NK-92 treated with Interleukin-12 subunit alpha and Interleukin-12 subunit beta, amount 100 ng/mL, for 24 hours (cell line): ENCODE results near the gene NOS2.
"Not testable (repeated sequence)": the region's sequence is repeated elsewhere in the genome, so short reads cannot be mapped to it uniquely, and the experiment has no call there.

Experiments
- DNase-seq: peaks from one replicate; lab custom pipeline; 2025; lab: John Stamatoyannopoulos, UW

Gene NOS2

DNA sequence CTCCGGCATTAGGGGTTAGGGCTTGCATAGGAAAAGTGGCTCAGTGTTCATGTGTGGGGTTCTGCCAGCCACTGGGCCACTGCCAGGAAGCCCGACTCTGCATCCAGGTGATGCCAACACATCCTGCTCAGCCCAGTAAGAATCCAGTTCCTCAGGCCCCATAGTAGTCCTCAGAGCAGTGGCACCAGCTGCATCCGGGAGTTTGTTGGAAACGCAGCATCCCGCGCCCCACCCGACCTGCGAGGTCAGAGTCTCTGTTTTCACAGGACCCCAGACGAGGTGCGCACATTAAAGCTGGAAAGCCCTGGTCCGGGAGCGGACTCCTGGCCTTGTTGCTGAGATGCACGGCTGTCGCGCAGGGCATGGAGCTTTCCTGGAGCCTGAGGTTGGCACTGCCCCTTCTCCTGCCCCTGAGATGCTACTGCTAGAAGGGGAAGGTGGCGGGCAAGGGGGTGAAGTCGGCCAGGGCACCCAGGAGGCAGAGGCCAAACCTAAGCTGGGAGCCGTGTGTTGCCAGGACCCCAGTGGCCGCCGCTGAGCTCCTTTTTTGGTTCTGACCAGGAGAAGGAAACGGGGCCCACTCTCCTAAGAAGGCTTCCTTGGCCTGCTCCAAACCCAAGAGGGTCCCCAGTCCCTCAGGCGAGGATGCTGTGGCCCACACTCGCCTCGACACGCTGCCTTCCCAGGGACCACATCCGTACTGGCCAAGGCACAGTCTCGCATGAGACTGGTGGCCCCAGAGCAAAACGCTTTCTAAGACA, 44.4 kb downstream of the NOS2 start:
- no peak for DNase-seq

- no peak for DNase-seq
These were observed 45.8 kb downstream of the NOS2 start for GRCh38 chr17:27754549-27754948.

GRCh38 chr17:27753726-27754125, 46.6 kb downstream of the NOS2 start:
- DNase-seq: not testable (repeated sequence)

DNA sequence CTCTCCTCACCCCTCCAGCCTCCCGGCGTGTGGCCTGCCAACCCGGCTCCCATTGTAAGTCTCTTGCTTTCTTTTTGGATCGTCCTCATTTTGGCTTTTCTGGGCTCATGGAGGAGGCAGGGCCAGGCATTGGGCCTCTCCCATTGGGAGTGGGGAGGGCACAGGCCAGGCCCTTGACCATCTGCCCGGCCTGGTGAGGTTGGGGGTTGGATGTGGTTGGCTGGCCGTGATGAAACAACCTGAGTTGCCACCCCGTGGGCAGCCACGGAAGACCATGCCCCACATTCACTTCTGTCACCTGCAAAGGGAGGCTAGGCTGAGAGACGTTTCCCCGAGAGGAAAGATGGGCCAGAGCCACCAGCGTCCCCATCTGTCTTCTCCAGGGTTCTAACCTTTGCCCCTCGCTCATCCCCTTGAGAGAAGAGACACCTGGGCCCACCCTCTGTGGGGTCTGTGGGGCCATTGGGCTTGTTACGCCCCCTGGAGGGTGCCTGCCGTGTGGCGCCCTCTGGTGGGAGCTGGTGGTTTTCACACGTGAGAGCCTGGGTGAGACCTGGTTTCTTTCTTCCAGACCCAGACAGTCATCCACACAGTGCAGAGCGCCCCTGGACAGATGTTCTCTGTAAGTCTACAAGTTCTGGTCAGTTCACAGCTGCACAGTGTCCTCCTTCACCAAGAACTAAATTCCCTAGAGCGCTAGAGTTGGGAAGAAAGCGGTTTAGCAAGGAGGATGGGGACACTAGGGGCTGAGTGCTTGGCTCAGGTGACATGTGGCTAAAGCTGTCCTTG, 47.3 kb downstream of the NOS2 start:
- not testable (repeated sequence) for DNase-seq

GRCh38 chr17:27751622-27752490, 48.5 kb downstream of the NOS2 start:
- no peak for DNase-seq

GRCh38 chr17:27751166-27751565, 49.2 kb downstream of the NOS2 start:
- no peak for DNase-seq

DNA sequence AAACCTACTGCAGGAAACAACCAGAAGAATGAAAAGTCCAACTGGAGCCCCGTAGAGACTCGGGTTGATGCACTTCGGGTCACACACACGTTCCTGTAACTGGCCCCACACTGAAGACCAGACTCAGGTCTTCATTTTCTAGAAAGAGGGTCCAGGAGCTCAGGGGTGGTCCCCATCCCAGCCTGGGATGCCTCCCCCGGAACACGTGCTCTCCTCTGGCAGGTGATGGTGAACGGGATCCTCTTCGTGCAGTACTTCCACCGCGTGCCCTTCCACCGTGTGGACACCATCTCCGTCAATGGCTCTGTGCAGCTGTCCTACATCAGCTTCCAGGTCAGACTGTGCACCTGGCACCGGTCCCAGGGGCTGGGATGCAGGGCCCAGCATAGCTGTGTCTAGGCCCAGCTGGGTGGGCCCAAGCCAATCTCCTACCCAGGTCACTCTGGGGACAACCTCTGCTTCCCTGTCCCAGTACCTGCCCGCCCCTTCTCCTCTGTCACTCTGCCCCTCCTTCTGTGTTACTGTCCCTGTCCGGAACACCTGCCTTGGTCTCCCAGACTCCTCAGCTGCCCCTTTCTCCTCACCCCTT, 50.7 kb downstream of the NOS2 start:
- DNase-seq: not testable (repeated sequence)

- no peak for DNase-seq
These were observed 51.9 kb downstream of the NOS2 start for GRCh38 chr17:27748360-27748825.

GRCh38 chr17:27747462-27748359, 52.6 kb downstream of the NOS2 start:
- DNase-seq: no peak

DNA sequence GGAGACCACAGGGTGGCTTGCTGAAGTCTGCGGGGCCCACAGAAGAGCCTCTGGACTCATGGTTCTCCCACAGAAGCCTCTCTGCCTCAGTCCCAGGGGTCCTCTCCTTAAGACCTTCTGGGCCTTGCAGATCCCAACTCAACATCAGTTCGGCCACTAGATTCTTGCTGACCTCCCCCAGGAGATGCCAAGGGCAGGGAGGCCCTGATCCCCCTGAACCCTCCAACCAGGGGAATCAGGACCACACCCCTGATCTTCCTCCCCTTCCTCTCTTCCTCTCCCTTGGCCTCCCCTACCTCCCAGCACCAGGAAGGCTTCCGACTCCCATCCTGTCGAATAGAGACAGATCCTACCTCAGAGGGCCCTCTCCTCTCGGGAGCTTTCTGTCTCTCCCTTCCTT, 53.4 kb downstream of the NOS2 start:
- no peak for DNase-seq

- DNase-seq: not testable (repeated sequence)
These were observed 54.0 kb downstream of the NOS2 start for GRCh38 chr17:27746320-27746719.

DNA sequence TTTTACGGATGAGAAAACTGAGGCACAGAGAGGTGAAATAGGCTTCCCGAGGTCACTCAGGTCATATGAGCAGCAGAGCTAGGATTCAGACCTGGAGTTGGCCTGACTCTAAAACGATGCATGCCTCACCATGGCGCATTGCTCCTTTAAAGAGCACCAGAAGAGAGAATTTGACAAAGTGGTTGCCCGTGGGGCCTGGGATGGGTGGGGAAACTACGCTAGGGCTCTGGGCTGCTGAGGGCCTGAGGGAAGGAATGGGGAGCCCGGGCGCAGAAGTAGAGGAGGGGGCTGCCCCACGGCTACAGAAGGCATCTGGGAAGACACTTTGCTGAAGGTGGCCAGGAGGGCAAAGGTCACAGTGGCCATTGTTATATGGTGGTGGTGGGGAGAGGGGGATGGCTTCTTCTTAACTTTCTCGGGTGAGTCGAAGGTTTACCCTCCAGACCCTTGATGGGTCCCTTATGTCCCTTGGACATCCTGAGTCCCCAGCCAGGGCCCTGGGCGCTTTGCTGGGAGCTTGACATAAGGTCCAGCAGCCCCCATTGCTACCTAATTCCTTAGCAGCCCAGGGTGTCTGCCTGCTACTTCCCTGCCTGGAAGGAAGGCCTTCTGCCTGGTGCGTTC, 55.0 kb downstream of the NOS2 start:
- DNase-seq: not testable (repeated sequence)

DNA sequence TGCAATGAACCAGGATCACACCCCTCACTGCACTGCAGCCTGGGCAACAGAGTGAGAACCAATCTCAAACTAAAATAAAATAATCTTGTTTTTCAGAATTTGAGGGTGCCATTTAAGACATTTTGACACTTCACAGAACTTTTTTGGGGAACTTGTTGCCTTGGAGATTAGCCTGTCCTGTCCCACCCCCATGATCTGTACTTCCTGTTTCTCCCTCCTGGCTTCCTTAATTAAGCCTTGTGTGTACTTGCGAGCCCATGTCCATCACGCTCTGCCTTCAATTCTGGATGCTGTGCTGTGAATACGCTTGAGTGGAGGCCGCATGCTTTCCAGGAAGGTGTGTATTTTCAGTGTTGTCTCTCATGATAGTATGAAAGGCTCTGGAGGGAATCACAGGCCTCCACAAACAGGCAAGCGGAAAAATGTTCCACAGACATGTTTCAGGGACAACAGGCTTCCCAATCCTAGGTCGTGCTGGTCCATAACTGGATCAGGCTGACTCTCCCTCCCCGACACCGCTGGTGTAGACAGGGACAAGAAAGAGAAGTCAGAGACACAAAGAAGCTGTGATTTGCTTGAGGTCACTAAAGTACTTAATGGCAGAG, 56.9 kb downstream of the NOS2 start:
- DNase-seq: no peak

- DNase-seq: no peak
These were observed 58.3 kb downstream of the NOS2 start for GRCh38 chr17:27741971-27742575.

- no peak for DNase-seq
These were observed 58.9 kb downstream of the NOS2 start for GRCh38 chr17:27741361-27741861.

DNA sequence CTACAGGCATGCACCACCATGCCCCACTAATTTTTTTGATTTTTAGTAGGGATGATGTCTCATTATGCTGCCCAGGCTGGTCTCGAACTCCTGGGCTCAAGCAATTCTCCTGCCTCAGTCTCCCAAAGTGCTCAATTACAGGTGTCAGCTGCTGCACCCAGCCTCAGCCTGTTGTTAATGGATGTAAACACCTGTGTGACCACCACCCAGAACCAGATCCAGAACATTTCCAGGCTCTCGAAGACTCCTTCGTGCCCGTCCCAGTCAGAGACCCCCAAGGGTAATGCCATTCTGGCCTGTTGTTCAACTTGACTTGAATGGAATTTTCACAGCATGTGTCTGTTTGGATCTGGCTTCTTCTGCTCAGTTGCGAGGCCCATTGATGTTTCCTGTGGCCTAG, 59.8 kb downstream of the NOS2 start:
- DNase-seq: not testable (repeated sequence)

GRCh38 chr17:27733773-27734172, 66.6 kb downstream of the NOS2 start:
- DNase-seq: no peak

DNA sequence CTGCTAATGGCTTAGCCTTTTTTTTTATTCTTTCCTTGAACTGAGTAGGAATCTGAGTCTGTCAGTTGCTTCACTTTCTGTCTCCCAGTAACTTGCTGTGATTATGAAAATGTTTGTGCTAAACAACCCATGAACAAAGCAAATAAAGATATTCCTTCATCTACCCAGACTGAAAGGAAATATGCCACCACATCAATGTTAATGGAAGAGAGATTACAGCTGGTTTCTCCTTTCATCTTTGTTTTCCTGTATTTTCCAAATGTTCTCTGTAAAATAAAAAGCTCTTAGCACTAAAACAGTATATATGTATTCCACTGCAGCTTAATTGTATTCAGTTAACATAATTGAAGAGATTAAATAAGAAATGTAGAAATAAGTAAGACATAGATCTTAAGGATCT, 67.6 kb downstream of the NOS2 start:
- DNase-seq: not testable (repeated sequence)

DNA sequence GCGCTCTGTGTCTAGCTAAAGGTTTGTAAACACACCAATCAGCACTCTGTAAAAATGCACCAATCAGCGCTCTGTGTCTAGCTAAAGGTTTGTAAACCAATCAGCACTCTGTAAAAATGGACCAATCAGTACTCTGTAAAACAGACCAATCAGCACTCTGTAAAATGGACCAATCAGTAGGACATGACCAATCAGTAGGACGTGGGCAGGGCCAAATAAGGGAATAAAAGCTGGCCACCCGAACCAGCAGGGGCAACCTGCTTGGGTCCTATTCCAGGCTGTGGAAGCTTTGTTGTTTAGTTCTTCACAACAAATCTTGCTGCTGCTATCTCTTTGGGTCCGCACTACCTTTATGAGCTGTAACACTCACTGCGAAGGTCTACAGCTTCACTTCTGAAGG, 74.3 kb downstream of the NOS2 start:
- not testable (repeated sequence) for DNase-seq
